GM21423 (cell line): Measurements from ENCODE around the gene CCSER2.
A peak's percentile ranks its signal among the peaks of the same experiment; 100 is the strongest.

Experiments
- ATAC-seq: cut with Tn5 transposase; IDR thresholded peaks from one replicate; pipeline ENCODE4 v1.9.1; 2021; ENCODE audit warnings: mild to moderate bottlenecking, moderate library complexity; ENCODE audit not compliant: unreplicated experiment

Gene CCSER2

DNA sequence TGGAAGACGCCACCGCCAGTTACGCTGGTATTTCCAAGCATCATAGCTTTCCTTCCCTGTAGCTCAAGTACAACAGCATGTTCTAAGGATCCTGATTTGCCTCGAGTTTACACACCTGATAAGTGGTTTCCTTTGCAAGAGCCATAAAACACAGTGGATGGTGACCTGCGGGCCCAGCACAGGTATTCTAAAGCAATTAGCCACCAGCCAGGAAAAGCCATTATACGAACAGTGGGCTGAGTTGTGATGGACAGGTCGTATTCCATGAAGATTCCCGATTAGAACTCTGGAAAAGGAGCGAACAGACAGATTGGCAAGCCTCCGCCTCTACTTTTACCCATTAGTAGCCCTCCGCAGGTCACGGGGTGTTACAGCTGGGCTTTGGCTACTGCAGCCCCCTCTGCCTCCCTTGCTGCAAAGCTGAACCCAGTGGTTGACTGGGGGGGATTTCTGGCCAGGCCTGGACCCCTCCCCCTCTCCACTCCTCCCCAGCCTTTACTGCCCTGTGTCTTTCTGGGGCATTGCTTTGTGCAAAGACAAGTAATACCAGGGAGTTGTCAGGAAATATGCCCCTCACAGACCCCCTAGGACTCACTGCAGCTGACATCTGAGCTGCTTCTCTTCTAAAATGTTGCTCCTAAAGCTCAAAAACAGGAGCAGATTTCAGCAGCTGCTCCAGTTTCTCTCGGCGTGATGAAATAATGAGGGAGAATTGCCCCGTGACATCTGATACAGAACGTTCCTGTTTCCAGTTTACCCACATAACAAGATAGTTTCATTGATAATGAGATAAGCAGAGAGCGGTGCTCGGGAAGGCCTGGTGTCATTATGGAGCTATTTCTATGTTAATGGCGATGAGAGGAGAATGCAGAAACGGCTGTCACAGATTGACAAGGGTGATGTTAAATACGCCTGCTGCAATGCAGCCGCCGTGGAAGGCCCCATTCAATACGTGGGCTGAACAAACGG is 214.4 kb downstream of the CCSER2 start:
- no peak for ATAC-seq

DNA sequence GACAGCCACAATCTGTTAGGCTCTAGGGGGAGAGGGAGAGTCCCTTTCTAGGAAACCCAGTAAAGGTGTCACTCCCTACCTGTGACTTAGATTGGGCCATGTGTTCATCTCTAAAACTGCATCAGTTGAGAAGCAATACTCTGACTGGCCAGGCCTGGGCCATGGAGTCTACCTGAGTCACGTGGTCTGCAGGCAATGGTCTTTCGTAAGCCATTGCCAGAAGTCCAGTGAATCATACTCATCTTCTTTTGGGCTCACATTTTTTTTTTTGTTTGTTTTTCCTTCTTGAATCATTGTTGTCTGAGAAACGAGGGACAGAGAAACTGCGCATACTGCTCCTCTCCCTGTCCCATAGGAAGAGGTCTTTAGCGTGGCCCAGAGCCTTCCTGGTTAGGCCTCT is 215.6 kb downstream of the CCSER2 start:
- ATAC-seq, result no peak

DNA sequence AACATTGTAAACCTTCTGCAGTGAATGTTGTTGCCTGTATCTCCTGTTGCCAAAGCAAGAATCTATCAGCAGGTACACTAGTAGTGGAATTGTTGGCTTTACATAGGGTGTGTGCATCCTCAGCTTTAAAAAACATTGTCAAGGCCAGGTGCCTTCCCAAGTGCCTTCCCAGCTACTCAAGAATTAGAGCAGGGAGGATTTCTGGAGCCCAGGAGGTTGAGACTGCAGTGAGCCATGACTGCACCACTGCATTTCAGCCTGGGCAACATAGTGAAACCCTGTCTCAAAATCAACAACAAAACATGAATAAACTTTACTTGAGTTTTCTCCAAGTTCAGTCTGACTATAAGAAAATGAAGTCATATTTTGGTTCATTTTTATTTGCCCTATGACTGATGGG is 217.3 kb downstream of the CCSER2 start:
- ATAC-seq, result no peak

DNA sequence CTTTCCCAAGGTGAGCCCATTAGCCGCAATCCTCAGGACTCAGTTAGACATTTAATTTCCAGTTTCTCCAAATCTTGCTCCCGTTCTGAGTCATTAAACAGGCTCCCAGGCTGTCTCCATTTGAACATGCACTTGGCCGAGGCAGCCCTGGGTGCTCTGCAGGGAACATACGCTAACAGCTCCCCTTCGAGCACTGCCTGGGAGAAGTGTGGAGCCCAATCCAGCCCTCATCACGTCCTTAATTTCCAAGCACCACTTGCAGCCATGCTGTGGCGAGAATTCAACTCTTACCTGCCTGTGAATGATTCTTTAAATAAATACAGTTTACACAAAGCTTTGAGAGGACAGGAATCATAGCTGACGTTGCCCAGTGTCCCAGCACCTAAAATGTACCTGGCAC is 218.2 kb downstream of the CCSER2 start:
- no peak for ATAC-seq

DNA sequence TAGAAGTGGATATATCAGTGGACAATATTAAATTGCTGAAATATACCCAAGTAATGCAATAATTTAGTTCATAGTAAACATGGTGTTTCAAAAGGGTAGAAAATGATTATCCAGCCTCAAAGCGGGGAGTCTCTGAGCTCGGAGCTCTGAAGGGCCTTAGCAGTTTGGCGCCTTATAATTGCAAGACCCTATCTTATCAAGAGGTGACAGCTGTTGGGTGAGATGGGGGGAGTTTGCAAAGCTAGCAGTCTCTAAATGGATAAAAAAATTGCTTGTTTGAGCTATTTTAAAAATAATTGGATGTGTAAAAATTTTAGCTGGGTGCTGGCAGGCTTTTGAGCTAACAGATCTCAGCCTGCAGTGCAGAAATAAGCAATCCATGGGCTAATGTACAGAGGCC is 219.2 kb downstream of the CCSER2 start:
- ATAC-seq, result no peak

GRCh38 chr10:84548869-84549268 is 220.5 kb downstream of the CCSER2 start:
- ATAC-seq, result no peak

- no peak for ATAC-seq
Measured at GRCh38 chr10:84549368-84550165, 221.2 kb downstream of the CCSER2 start.

- ATAC-seq, result no peak
Measured at GRCh38 chr10:84550756-84551436, 222.5 kb downstream of the CCSER2 start.

DNA sequence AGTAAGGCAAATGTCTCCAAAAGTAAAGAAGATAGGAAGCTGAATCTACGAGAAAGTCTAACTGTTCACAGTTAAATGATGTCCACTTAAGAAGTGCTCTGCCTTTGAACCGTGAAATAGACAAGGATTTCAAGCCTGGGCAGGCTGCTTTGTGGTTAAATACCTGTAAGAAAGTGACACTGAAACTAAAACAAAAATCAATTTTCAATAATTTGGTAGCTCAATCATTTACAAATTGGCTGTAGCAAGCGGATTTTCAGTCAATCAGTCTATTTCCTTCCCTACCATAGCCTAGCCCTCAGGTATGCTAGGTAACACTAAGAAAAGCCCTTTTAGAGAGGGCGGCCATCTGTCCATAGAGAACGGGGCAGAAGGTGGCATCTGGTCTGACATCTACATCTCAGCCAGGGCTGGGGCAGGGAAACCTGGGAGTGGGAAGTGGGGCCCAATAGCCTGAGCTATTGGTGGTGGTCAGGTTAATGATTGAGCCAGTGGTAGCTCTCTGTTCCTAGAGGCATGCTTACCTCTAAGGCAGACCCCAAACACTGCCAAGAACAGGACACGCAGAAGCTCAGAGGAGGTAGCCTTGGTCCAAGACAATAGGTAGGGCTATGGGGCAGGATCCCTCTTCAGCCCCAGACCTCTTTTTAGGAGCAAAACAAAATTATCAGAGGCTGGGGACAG is 223.2 kb downstream of the CCSER2 start:
- peak; percentile 70 for ATAC-seq

GRCh38 chr10:84552478-84552877 is 224.1 kb downstream of the CCSER2 start:
- no peak for ATAC-seq

DNA sequence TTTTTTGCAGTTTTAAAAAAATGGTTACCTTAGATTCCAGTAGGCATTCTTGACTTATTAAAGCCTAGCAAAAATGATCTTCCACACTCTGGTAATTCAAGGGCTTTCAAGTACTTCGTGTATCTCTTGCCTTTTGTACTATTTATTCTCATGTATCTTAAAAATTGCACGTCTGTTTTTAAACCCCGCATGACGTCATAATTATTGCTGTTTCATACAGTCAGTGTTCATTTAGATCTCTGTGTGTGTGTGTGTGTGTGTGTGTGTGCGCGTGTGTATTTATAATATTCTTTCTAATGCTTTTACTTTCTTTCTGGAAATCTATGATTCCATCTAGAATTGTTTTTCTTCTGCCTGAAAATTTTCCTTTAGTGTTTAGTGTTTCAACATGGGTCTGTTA is 234.2 kb downstream of the CCSER2 start:
- no peak for ATAC-seq

GRCh38 chr10:84563355-84563754 is 235.0 kb downstream of the CCSER2 start:
- peak; percentile 79 for ATAC-seq

GRCh38 chr10:84563868-84564267 is 235.5 kb downstream of the CCSER2 start:
- peak; percentile 54 for ATAC-seq

- no peak for ATAC-seq
Measured at GRCh38 chr10:84565881-84566582, 237.6 kb downstream of the CCSER2 start.

- no peak for ATAC-seq
Measured at GRCh38 chr10:84567133-84567532, 238.7 kb downstream of the CCSER2 start.
